HUES6 (cell line): ENCODE measurements around the gene TUBB4A.
"Not testable (repeated sequence)": the region's sequence is repeated elsewhere in the genome, so short reads cannot be mapped to it uniquely, and the experiment has no call there.

ENCODE experiments used
- H3K27ac ChIP-seq: 2 replicates; pipeline ENCODE4 v1.7.0; 2013; ENCODE audit warnings: low read depth, mild to moderate bottlenecking, low read length, inconsistent platforms
- H3K27me3 ChIP-seq: 2 replicates; pipeline ENCODE4 v1.6.1; 2013; ENCODE audit warnings: low read length; ENCODE audit not compliant: control insufficient read depth, insufficient read depth
- H3K36me3 ChIP-seq: 2 replicates; pipeline ENCODE4 v1.6.1; 2013; ENCODE audit warnings: low read length; ENCODE audit not compliant: control insufficient read depth, insufficient read depth
- H3K4me1 ChIP-seq: 2 replicates; pipeline ENCODE4 v1.6.1; 2013; ENCODE audit warnings: low read length; ENCODE audit not compliant: control insufficient read depth, insufficient read depth
- H3K4me3 ChIP-seq: 2 replicates; pipeline ENCODE4 v1.5.1; 2013; ENCODE audit warnings: low read depth, low read length
- H3K9ac ChIP-seq: one replicate; pipeline ENCODE4 v1.6.1; 2013; ENCODE audit warnings: mild to moderate bottlenecking, low read length
- H3K9me3 ChIP-seq: 2 replicates; pipeline ENCODE4 v1.6.1; 2013; ENCODE audit warnings: low read depth, low read length; ENCODE audit not compliant: control insufficient read depth, insufficient read depth

The TUBB4A gene

GRCh38 chr19:6508028-6508771, 6.1 kb upstream of the TUBB4A start:
- not testable (repeated sequence) for H3K9me3 ChIP-seq, H3K4me3 ChIP-seq, H3K9ac ChIP-seq, H3K36me3 ChIP-seq, H3K4me1 ChIP-seq, H3K27ac ChIP-seq, H3K27me3 ChIP-seq

- peaks cover 9% of the 10 kb centered on the region for H3K4me1 ChIP-seq
- H3K27me3 ChIP-seq, result peaks cover 34% of the 10 kb centered on the region
- no peaks in the 10 kb centered on the region for H3K9me3 ChIP-seq
- no peak overlapping the region for H3K27ac ChIP-seq
- no peaks in the 10 kb centered on the region for H3K36me3 ChIP-seq
- no peak overlapping the region for H3K4me3 ChIP-seq
- no peak overlapping the region for H3K9ac ChIP-seq
Observed at GRCh38 chr19:6503407-6504201, 1.5 kb upstream of the TUBB4A start.

GRCh38 chr19:6500837-6501739, 1.0 kb downstream of the TUBB4A start:
- Histone ChIP-seq H3K27me3 (peaks cover 34% of the 10 kb centered on the region), H3K4me3 (peak overlapping the region; percentile 77), H3K27ac (no peak overlapping the region), H3K9ac (no peak overlapping the region), H3K4me1 (peaks cover 9% of the 10 kb centered on the region), H3K9me3 (no peaks in the 10 kb centered on the region), H3K36me3 (no peaks in the 10 kb centered on the region)

GRCh38 chr19:6499052-6499790, 2.9 kb downstream of the TUBB4A start:
- peaks cover 9% of the 10 kb centered on the region for H3K4me1 ChIP-seq
- no peak overlapping the region for H3K4me3 ChIP-seq
- H3K36me3 ChIP-seq, result peaks cover 3% of the 10 kb centered on the region
- H3K27ac ChIP-seq, result no peak overlapping the region
- no peak overlapping the region for H3K9ac ChIP-seq
- no peaks in the 10 kb centered on the region for H3K9me3 ChIP-seq
- H3K27me3 ChIP-seq, result peaks cover 34% of the 10 kb centered on the region

- Histone ChIP-seq H3K36me3 (peaks cover 3% of the 10 kb centered on the region), H3K9me3 (no peaks in the 10 kb centered on the region), H3K4me1 (peaks cover 9% of the 10 kb centered on the region), H3K9ac (no peak overlapping the region), H3K27ac (no peak overlapping the region), H3K27me3 (peaks cover 34% of the 10 kb centered on the region), H3K4me3 (no peak overlapping the region)
Observed at GRCh38 chr19:6498294-6499036, 3.6 kb downstream of the TUBB4A start.

GRCh38 chr19:6495947-6496346, 6.2 kb downstream of the TUBB4A start:
- H3K4me3 ChIP-seq, result no peak overlapping the region
- H3K27me3 ChIP-seq, result peaks cover 14% of the 10 kb centered on the region
- no peaks in the 10 kb centered on the region for H3K4me1 ChIP-seq
- H3K9ac ChIP-seq, result no peak overlapping the region
- H3K27ac ChIP-seq, result no peak overlapping the region
- H3K9me3 ChIP-seq, result no peaks in the 10 kb centered on the region
- peaks cover 3% of the 10 kb centered on the region for H3K36me3 ChIP-seq

GRCh38 chr19:6494438-6495036, 7.6 kb downstream of the TUBB4A start:
- no peak overlapping the region for H3K27ac ChIP-seq
- no peaks in the 10 kb centered on the region for H3K9me3 ChIP-seq
- H3K36me3 ChIP-seq, result peaks cover 3% of the 10 kb centered on the region
- no peak overlapping the region for H3K9ac ChIP-seq
- H3K27me3 ChIP-seq, result peaks cover 7% of the 10 kb centered on the region; the same call in 1 of the 2 replicates
- no peak overlapping the region for H3K4me3 ChIP-seq
- no peaks in the 10 kb centered on the region for H3K4me1 ChIP-seq

- Histone ChIP-seq H3K27me3 (peaks cover 3% of the 10 kb centered on the region; the same call in 1 of the 2 replicates), H3K27ac (no peak overlapping the region), H3K9me3 (no peaks in the 10 kb centered on the region), H3K9ac (no peak overlapping the region), H3K4me3 (no peak overlapping the region), H3K36me3 (peaks cover 3% of the 10 kb centered on the region), H3K4me1 (no peaks in the 10 kb centered on the region)
Observed at GRCh38 chr19:6491802-6492592, 10.1 kb downstream of the TUBB4A start.

- H3K9ac ChIP-seq, result no peak overlapping the region
- no peak overlapping the region for H3K4me3 ChIP-seq
Observed at GRCh38 chr19:6490134-6490533, 12.0 kb downstream of the TUBB4A start.

More at GRCh38 chr19:6490134-6490533, 12.0 kb downstream of the TUBB4A start:
- Histone ChIP-seq H3K27me3 (peaks cover 3% of the 10 kb centered on the region; the same call in 1 of the 2 replicates), H3K27ac (no peak overlapping the region), H3K4me1 (no peaks in the 10 kb centered on the region), H3K36me3 (no peaks in the 10 kb centered on the region; the same call in 1 of the 2 replicates), H3K9me3 (no peaks in the 10 kb centered on the region)
